Bronchial epithelial cell (primary cell): Measurements from ENCODE around the gene ADGRV1. TPM values are rescaled to one million over a fixed set of nuclear protein-coding genes. Genes with fewer than 3 reads are reported as not detected.

Source experiments
- DNase-seq: peaks from one replicate; pipeline ENCODE4 v3.0.0-alpha.2; 2010; ENCODE audit warnings: low read depth
- FAIRE-seq: peaks from 2 replicates; lab custom pipeline; 2011; peaks lifted over from hg19 to GRCh38; lab: Jason Lieb, UNC
- H3K27me3 ChIP-seq: 2 replicates; pipeline ENCODE4 v1.5.1; 2011; ENCODE audit warnings: low read length; ENCODE audit not compliant: control insufficient read depth, insufficient read depth
- H3K36me3 ChIP-seq: 2 replicates; pipeline ENCODE4 v1.5.1; 2011; ENCODE audit warnings: low read length; ENCODE audit not compliant: control insufficient read depth, insufficient read depth
- H3K4me3 ChIP-seq: 2 replicates; pipeline ENCODE4 v1.5.1; 2011; ENCODE audit warnings: mild to moderate bottlenecking, low read depth, low read length, control low read depth
- CTCF ChIP-seq: IDR thresholded peaks from 2 replicates; pipeline ENCODE4 v1.5.1; 2011; ENCODE audit warnings: mild to moderate bottlenecking, moderate library complexity, low read length, control low read depth, inconsistent platforms; ENCODE audit not compliant: insufficient read depth, severe bottlenecking
- total RNA-seq: library from RNA; depleted of rRNA; stranded (reverse); fragments of >200 nt; gene quantifications from 2 replicates; pipeline ENCODE4 v1.2.1, GENCODE V29; 2014

Gene ADGRV1
- total RNA-seq, 1 donor from 2014 or later = 1.6 TPM

- Histone ChIP-seq H3K27me3 (no peaks in the 10 kb centered on the region), H3K4me3 (no peak overlapping the region), H3K36me3 (no peaks in the 10 kb centered on the region)
- FAIRE-seq = no peak
- TF ChIP-seq CTCF = no peak
- no peak for DNase-seq
These were observed 306.6 kb downstream of the ADGRV1 start for GRCh38 chr5:90865180-90865579.

GRCh38 chr5:90866333-90866732 lies 307.7 kb downstream of the ADGRV1 start:
- H3K4me3 ChIP-seq = no peak overlapping the region
- FAIRE-seq = no peak
- peak; percentile 53 for DNase-seq
- TF ChIP-seq CTCF = no peak
- H3K27me3 ChIP-seq = no peaks in the 10 kb centered on the region
- H3K36me3 ChIP-seq = no peaks in the 10 kb centered on the region

- no peaks in the 10 kb centered on the region for H3K27me3 ChIP-seq
- no peak for DNase-seq
- H3K36me3 ChIP-seq = no peaks in the 10 kb centered on the region
- TF ChIP-seq CTCF = no peak
- H3K4me3 ChIP-seq = no peak overlapping the region
- FAIRE-seq = no peak
These were observed 308.5 kb downstream of the ADGRV1 start for GRCh38 chr5:90866915-90867731.

GRCh38 chr5:90868799-90869198 lies 310.2 kb downstream of the ADGRV1 start:
- DNase-seq = no peak
- no peaks in the 10 kb centered on the region for H3K36me3 ChIP-seq
- no peak for TF ChIP-seq CTCF
- H3K4me3 ChIP-seq = no peak overlapping the region
- H3K27me3 ChIP-seq = no peaks in the 10 kb centered on the region
- no peak for FAIRE-seq

- H3K36me3 ChIP-seq = no peaks in the 10 kb centered on the region
- DNase-seq = no peak
- no peak for TF ChIP-seq CTCF
- no peaks in the 10 kb centered on the region for H3K27me3 ChIP-seq
- FAIRE-seq = no peak
- no peak overlapping the region for H3K4me3 ChIP-seq
These were observed 312.9 kb downstream of the ADGRV1 start for GRCh38 chr5:90871391-90871991.
